ENCODE data around the gene IQCH.

IQCH gene

DNA sequence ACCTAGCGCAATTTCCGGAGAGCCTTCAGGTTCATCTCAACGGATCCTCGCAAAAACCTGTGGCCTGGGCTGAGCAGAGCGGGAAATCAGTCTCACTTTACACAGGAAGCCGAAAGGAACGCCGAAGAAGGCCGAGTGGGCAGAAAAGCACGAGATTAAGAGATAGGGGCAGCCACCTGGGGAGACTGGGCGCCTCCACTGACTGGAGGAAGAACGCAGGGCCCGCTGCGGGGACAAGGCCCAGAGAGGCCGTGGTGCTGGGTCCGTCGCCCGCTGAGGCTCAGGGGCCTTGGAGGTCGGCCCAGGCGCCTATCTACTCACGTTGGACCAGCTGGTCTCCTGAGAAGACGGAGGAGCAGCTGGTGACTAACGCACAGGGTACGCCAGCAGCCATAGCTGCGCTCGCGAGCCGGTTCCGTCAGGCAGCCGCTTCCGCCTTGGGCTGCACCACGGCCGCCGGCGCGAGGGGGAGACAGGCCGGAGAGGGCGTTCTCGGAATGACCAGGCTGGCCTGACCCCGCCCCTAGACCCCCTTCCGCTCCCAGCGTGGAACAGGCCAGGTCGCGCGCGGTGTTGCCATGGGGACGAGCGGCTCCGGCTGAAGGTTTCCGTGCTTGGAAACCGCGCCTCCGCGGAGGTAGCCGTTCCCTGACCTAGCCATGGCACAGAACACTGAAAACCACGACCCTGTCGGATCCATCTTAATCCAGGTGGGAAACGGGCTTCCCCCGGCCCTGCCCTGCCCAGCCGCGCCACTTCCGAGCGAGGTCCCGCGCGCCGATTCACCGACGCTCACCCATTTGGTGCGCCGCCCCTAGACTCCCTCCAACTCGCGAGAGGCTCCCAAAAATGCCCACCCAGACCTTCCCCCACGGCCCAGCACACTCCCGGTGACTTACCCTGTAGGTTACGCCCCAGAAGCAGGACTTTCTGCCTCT, at the start of gene IQCH, which contains the start of gene AAGAB:
Gene IQCH (plus strand): TSS at position 549 of the 938 bp plus-strand sequence. CDS start 111 bp downstream, at position 660.
Gene AAGAB (minus strand): TSS at position 424 of the 938 bp plus-strand sequence. CDS start 30 bp downstream, at position 394.
- TF ChIP-seq, protein P1, sequence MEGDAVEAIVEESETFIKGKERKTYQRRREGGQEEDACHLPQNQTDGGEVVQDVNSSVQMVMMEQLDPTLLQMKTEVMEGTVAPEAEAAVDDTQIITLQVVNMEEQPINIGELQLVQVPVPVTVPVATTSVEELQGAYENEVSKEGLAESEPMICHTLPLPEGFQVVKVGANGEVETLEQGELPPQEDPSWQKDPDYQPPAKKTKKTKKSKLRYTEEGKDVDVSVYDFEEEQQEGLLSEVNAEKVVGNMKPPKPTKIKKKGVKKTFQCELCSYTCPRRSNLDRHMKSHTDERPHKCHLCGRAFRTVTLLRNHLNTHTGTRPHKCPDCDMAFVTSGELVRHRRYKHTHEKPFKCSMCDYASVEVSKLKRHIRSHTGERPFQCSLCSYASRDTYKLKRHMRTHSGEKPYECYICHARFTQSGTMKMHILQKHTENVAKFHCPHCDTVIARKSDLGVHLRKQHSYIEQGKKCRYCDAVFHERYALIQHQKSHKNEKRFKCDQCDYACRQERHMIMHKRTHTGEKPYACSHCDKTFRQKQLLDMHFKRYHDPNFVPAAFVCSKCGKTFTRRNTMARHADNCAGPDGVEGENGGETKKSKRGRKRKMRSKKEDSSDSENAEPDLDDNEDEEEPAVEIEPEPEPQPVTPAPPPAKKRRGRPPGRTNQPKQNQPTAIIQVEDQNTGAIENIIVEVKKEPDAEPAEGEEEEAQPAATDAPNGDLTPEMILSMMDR (IDR thresholded peaks at IDR 0.05; ENCODE audit: borderline replicate concordance, insufficient read depth, low read depth, low read length): no peak
- peak within 1 kb of the TSS; percentile 99 for H3K4me3 ChIP-seq (ENCODE audit: low read depth, low read length)

DNA sequence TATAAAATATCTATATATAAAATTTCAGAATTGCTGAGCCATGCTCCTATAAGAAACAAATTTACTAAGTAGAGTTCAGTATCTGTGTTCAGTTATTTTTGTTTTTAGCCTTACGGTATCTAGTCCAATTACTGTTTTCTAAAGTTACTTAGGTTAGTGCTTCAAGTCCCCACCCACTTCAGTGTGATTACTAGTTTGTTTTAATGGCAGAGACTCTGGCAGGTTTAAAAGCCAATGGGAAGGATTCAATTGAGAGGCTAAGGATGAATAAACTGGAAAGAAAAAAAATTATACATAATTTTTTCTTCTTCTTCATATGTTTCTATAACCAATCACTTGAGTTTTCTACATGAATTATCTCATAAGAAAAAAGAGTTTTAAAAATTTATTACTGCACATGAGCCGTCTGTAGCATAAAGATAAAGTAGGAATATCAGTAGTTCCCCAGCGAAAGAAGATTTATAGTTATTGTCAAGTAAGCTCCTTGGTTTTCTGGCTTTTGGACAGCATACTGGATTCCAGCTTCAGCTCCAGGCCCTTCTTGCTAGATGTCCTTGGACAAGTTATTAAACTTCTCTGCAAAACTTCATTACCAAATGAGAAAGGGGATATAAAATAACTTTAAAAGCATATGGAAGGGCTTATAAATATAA, 46.9 kb upstream of the IQCH start:
- TF ChIP-seq, protein P1 (IDR thresholded peaks at IDR 0.05; ENCODE audit: borderline replicate concordance, insufficient read depth, low read depth, low read length): no peak
- H3K4me3 ChIP-seq (ENCODE audit: low read depth, low read length): no peak overlapping the region

DNA sequence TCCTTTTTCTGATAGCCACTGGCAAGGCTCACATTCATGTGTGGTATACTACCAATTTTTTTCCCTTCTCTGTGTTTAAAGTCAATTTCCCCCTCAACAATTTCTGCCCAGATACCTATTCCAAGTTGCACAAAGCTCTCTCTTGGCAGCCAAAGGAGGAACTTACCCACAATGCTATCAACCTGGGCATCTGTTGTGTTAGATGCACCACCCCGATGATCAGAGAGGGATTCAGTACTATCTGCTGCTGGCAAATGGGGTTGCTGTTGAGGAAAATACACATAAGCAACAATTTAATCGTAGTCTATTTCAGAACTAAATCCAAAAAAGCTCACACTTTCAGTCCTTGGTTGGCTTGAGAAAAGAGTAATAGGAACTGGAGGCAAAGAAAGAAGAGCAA, 46.2 kb upstream of the IQCH start:
- TF ChIP-seq, protein P1 (IDR thresholded peaks at IDR 0.05; ENCODE audit: borderline replicate concordance, insufficient read depth, low read depth, low read length): no peak
- no peak overlapping the region for H3K4me3 ChIP-seq (ENCODE audit: low read depth, low read length)

DNA sequence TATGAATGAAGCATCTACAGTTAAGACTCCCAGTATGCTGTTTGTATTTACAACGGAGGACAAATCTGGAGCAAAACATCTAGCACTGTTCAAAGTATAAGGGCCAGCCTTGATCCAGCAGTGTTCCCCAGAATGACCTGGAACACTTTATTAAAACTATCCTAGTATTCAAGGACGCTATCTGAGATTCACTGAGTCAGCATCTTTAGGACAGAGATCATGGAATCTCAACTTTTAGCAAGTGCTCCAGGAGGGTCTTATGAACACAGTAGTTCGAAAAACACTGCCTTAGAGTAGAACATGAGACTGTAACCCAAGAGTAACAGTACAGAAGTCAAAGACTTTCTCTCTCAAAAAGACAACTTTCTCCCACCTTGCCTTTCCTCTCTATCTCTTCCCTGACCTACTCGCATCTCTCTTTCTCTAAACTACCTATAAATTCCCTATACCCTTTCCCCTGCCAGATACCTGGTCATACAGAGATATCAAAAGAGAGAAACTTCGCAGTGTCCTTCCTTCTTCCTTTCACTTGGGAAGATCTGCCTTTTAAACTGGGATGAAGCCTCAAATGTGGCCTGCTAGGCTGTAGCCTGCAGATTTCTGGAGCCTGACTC, 43.9 kb upstream of the IQCH start:
- no peak overlapping the region for H3K4me3 ChIP-seq (ENCODE audit: low read depth, low read length)
- TF ChIP-seq, protein P1 (IDR thresholded peaks at IDR 0.05; ENCODE audit: borderline replicate concordance, insufficient read depth, low read depth, low read length): no peak

DNA sequence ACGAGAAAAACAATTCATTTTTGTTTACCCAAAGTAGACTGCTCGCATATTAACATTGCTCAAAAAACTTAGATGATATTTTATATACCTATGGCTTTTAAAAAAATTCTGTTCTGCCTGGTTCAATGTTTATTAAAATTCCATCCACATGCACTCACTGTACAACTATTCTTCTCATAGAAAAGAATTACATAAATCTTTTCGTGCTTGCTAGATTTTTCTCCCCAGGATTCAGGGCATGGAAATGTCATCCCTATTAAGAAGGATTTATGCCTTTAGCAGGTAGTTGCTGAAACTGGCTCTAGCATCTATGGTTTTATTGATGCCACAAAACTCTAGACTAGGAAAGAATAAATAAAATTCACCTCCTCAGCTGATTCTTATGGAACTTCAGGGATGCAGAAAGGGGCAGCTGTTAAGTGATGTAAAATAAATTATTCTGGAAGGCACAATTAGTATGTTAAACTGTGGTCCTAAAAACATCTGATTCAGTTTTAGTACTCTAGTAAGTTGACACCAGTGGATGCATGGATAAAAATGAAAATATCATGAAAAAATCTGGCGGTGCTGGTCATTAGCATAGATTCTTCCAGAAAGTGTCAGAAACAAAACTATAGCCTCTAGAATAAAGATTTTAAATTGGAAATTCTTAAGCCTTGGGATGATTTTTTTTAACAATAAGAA, 41.8 kb upstream of the IQCH start:
- TF ChIP-seq, protein P1 (IDR thresholded peaks at IDR 0.05; ENCODE audit: borderline replicate concordance, insufficient read depth, low read depth, low read length): no peak
- H3K4me3 ChIP-seq (ENCODE audit: low read depth, low read length): no peak overlapping the region

DNA sequence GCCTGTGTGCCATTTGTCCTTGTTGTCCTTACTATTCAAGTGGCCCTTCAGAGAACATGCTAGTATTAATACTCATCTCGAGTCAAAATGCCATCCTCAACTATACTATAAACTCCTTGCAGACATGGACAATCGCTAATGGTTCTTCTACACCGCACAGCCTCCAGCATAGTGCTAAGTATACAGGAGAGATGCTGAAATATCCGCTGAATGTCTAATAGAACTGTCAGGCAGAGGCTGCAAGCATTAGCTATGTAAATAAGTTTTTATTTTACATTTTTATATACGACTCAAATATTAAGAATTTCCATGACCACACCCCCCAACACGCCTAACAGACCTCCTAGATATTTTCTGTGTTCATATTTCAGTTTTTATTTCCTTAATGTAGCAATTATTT, 39.5 kb upstream of the IQCH start:
- TF ChIP-seq, protein P1 (IDR thresholded peaks at IDR 0.05; ENCODE audit: borderline replicate concordance, insufficient read depth, low read depth, low read length): no peak
- H3K4me3 ChIP-seq (ENCODE audit: low read depth, low read length): no peak overlapping the region

All from GM12875 (cell line).